ENCODE data around the gene CREB1.
"Not testable (repeated sequence)": the region's sequence is repeated elsewhere in the genome, so short reads cannot be mapped to it uniquely, and the experiment has no call there.

Gene CREB1

GRCh38 chr2:207621501-207622039 is 91.8 kb downstream of the CREB1 start:
- FAIRE-seq: no peak

- FAIRE-seq: no peak
These were observed 94.6 kb downstream of the CREB1 start for GRCh38 chr2:207624185-207625013.

- FAIRE-seq: no peak
These were observed 95.5 kb downstream of the CREB1 start, which contains the start of gene METTL21A for GRCh38 chr2:207625014-207625907. METTL21A (minus strand) TSS chr2:207625394; CDS start chr2:207624375, 1,019 bp downstream.

GRCh38 chr2:207629553-207629952 is 99.8 kb downstream of the CREB1 start:
- no peak for FAIRE-seq

- FAIRE-seq: no peak
These were observed 100.7 kb downstream of the CREB1 start for GRCh38 chr2:207630491-207630890.

GRCh38 chr2:207632575-207633493 is 103.1 kb downstream of the CREB1 start:
- FAIRE-seq: no peak

GRCh38 chr2:207633686-207634085 is 103.9 kb downstream of the CREB1 start:
- no peak for FAIRE-seq

- no peak for FAIRE-seq
These were observed 105.9 kb downstream of the CREB1 start for GRCh38 chr2:207635468-207636200.

- FAIRE-seq: not testable (repeated sequence)
These were observed 109.5 kb downstream of the CREB1 start for GRCh38 chr2:207639288-207639687.

- no peak for FAIRE-seq
These were observed 110.4 kb downstream of the CREB1 start for GRCh38 chr2:207640160-207640559.

GRCh38 chr2:207640661-207641060 is 110.9 kb downstream of the CREB1 start:
- FAIRE-seq: no peak

GRCh38 chr2:207643892-207644291 is 114.1 kb downstream of the CREB1 start:
- FAIRE-seq: no peak

- not testable (repeated sequence) for FAIRE-seq
These were observed 116.8 kb downstream of the CREB1 start for GRCh38 chr2:207646582-207646981.

Data from islet of Langerhans (tissue), 1 donor.